NCI-H128 (cell line): ENCODE results near the gene CACNA1I.

Source experiments
- DNase-seq: peaks from one replicate; lab custom pipeline; 2025; ENCODE audit not compliant: unreplicated experiment; lab: John Stamatoyannopoulos, UW

Gene CACNA1I

DNA sequence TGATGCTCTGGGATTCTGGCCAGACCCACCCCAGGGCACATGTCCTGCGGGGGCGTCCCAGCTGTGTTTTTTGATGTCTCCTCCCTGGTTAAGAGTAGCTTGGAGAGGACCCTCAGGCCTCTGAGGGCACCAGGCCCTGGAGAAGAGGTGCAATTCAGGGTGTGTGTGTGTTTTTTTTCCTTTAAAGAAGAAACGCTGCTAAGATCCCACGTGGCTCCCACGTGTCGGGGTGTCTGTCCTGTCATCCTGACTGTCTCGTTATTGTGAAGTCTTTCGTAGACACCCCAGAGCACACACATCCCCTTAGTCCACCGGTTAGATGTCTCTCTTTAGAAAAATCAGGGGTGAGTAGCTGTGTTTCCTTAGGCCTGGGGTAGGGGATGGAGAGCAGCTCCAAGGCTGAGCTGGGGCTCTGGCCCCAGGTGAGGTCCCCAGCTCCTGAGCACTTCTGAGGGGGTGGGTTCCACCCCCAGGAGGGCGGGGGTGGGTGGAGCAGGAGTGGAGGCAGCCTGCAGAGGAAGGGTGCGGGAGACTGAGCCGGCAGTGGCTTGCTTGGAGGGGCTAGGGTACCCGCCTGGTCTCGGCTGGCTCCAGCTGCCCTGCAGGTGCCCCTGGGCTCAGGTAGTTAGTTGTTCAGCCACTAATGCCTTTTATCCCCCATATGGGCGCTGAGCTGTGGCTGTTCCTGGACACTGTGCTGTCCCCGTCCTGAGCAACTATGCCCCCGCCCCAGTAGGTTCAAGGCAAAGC is 116.4 kb downstream of the CACNA1I start:
- no peak for DNase-seq

GRCh38 chr22:39688186-39688785 is 117.7 kb downstream of the CACNA1I start:
- DNase-seq, result no peak

- DNase-seq, result no peak
Observed at GRCh38 chr22:39689421-39689820, 118.9 kb downstream of the CACNA1I start.

DNA sequence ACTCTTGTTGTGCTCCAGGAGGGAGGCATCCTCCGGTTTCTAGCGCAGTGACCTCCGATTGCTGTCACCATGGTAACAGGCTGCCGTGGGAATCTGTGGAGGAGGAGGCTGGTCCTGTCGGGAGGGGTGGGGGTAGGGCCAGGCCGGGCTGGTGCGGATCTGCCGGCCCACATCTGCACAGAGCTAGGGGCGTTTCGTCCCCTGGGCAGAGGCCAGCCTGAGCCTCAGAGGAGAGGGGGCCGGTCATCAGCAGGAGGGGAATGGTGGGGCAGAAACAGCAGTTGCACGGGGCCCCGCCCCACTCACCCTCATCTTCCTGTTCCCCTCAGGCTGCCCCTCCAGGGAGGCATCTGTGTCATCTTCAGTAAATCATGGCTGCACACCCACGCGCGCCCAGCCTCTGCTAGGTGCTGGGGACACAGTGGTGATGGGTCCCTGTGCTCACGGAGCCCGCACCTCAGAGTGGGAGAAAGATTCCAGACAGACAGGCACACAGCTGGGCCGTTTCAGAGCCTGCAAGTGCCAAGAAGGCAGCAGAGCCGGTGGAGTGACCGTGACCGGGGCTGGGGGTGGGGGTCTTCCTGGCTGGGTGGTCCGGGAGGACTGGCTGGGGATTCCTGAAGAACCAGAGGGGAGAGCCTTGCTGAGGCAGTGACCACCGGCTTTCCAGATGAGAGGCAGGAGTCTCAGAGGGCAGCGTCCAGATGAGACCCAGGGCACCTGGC is 120.5 kb downstream of the CACNA1I start:
- no peak for DNase-seq

DNA sequence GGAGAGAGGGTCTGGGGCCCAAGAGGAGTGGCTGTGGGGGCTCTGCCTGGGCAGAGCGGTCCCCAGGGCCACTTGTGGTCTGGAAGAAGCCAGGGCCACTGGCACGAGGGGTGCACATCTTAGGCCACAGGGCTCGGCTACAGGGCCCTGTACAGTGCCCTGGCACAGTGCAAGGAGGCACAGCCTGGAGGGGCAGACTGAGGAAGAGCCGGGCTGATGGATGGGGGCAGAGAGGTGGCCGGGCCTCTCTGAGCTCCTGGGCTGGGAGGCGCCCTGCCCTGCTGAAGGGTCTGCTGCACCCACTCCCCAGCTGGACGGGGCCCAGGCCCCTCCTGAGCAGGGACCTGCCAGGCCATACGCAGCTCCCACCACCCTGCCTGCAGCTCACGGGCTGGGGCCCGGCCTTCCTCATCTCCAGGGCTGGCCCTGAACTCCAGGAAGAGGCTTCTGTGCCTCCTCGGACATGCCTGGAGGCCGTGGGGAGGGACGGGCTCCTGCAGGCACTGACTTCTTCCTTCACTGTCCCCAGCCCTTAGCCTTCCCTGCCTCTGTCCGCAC is 123.5 kb downstream of the CACNA1I start:
- no peak for DNase-seq

- no peak for DNase-seq
Observed at GRCh38 chr22:39697790-39698430, 127.4 kb downstream of the CACNA1I start.

DNA sequence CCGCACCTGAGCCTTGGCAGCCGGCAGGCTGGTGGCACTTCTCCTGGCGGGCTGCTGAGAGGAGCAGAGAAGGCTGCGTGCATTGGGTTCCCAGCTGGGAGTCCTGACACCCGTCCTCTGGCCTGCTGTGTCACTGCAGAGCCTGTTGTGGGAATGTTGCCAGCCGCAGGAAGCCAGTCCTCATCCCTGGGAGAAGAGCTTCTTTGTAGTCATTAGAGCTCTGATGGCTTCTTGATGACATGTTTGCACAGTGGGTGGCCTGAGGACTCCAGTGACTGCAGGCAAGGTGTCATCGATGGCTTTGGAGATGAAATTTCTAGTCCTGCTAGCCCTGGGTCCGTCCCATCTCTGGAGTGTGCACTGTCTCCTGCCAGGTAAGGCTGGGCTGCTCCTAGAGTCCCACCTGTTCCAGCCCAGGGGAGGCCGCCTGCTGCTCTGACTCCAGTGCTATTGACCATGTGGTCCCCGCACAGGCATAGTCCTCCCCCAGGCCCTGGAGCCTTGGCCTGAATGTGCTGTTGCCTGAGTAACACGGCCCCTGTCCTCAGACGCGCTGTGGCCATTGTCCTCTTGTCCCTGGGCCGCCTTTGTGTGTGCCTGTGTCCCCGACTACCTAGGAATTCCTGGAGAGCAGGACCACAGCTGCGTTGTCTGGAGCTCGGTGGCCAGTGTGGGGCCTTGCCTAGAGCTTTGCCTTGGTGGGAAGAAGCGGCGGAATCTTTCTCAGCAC is 129.2 kb downstream of the CACNA1I start:
- no peak for DNase-seq

GRCh38 chr22:39700565-39700964 is 130.0 kb downstream of the CACNA1I start:
- DNase-seq, result no peak

- DNase-seq, result no peak
Observed at GRCh38 chr22:39703091-39703490, 132.5 kb downstream of the CACNA1I start.

DNA sequence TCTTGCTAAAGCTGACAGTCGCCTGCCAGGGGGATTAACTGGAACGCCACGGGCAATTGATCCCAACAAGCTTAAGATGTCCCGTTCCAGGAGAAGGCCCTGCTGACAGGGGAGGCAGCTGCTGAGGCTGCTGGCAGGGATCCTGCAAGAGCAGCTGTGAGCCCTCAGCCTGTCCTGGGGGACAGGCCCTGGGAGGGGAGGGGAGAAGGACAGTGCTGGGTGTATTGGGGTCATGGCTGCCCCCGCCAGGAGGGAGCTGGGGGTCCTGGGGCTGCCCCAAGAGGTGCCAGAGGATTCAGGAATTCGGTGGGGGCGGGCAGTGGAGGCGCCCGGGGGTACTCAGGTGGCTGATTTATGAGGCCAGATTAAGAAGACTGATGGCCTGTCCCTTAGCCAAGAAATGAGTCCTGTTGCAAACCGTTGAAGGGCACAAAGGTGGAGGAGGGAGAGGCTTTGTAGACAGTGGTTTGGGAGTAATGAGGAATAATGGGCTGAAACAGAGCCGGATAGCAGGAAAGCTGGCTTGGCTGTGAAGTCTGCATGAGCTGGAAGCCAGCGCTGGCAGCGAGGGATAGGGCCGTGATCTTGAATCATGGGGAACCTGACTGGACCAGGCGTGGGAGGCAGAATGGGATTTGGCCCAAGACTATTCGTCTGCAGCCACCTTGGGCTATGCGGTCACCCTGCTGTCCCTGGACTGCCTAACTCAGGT is 133.5 kb downstream of the CACNA1I start:
- DNase-seq, result no peak

DNA sequence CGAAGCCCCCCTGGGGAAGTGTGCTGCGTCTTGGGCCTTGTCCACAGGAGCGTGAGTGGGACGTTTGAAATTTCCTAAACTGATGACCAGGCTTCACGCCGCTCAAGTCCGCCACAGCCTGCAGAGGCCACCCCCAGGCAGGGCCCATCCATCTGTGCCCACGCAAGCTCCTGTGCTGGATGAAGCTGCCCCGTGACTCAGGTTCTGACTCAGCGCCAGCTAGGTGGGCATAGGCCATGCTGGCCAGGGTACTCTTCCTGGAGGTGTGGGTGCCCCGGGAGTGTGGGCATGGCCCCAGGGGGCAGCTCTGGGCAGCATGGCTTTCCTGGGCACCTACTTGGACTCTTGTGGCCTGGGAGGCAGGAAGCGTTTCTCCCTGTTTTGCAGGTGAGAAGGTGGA is 134.8 kb downstream of the CACNA1I start:
- DNase-seq, result no peak

GRCh38 chr22:39706376-39707140 is 136.0 kb downstream of the CACNA1I start:
- DNase-seq, result no peak

DNA sequence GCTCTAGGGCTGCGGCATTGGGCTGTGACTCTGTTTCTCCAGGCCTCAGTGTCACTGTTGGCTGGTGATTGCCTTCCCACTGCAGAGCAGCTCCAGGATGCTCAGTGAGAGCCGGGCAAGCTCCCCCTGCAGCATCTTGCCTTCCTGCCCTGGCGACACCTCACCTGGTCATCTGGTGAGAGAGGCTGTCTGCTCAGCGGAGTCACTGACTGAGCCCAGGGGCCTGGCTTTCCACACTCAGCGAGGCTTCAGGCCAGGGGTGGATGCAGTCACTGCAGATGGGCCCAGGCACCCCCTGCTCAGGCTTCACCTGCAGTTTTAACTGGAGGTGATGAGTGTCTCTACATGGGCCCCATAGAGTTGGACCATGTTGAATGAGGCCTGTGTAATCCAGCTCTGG is 136.8 kb downstream of the CACNA1I start:
- no peak for DNase-seq

GRCh38 chr22:39707816-39708215 is 137.3 kb downstream of the CACNA1I start:
- DNase-seq, result no peak

DNA sequence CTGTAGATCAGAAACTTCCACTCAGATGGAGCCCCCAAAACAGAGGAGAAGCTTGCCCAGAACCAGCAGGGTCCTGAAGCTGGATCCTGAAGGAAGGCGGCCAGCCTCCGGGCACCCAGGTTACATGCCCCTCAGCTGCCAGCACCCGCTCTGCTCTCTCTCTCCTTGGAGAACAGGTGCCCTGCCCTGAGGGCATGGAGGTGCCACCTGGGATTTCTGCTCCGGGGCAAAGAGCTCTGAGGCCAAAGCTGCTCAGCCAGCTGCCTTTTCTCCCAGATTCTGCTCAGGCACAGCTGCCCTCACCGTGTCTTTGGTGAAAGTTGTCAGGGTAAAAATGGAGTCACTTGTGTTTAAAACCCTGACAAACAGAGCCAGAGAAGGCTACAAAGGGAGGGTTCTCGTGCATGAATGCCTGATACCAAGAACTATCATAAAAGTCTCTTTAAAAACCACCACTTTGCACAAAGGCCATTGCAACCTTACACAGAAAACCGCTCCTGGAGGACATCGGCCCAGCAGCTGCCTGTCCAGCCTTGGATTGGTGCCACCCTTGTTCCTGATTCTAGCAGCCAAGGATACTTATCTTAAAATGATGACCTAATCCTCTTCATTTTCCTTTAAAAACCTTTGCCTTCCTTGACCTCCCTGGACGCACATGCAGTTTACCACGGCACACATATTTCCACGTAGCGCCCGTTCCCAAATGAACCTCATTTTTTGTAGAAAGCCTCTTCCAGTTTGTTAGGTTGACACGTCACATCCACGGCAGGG is 140.0 kb downstream of the CACNA1I start:
- DNase-seq, result no peak

- DNase-seq, result no peak
Observed at GRCh38 chr22:39712081-39712480, 141.5 kb downstream of the CACNA1I start.

DNA sequence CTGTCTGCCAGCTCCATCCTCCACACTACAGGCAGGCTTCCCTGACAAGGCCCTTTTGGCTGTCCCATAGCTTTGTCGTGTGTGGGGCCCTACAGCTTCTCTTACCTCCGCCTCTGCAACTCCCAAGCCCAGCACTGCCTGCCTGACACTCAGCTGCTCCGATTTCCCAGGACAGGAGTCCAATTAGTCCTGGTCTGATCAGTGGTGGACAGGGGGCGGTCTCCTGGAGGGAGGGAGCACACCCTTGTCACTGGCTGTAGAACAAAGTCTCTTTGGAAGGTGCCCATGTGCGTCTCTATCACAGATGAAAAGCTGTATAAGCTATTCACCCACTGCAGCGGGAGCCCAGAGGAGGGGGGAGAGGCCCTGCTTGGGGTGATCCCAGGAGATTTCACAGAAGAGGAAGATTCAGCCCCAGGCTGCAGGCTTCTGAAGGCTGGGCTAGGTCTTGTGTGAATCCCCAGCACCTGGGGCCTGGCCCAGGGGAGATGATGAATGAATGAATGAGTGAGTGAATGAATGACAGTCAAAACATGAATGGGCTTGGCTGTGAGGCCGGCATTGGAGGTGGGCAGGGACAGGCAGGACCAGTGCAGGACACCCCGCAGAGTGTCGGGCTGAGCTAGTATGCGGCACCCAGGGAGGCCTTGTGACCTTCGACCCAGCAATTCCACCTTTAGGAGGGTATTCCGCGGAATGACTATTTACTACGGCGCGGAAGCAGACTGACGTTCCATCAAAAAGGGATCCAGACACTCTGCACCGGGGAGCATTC is 142.4 kb downstream of the CACNA1I start:
- DNase-seq, result no peak

GRCh38 chr22:39713799-39714290 is 143.3 kb downstream of the CACNA1I start:
- no peak for DNase-seq
